ENCODE results near the gene PTPRD.

Gene PTPRD

DNA sequence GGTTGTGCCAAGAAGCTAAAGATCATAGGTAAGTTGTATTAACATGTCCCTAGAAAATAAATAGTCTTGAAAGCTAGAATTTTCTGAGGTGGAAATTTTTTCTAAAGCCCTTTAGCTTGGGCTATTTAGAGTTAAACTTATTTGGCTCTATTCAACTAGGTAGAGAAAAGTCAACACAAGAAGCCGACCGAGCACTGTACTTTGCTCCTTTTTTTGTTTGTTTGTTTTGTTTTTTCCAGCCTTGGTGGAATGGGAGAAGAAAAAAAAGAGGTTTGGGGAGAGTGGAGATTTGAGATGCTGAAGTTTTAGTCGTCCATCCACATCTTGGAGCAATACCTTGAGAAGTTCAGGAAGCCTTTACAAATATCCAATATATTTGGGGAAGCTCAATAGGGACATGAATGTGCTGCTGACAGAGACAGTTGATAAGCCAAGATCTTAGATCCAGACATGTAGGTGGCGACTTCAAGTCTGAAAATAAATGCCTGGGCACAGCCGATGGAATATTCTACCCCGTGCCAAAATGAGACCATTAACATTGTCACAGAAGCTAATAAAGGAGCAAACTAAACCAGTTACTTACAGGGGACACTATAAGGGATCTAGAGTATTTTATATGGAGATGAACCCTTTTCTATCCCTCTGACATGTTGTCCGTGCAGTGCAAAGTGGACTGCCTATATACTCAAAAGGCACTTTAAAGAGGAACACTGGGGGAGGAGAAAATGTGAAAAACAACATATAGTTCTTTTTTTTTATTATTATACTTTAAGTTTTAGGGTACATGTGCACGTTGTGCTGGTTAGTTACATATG, 466.1 kb downstream of the PTPRD start:
- no peak for DNase-seq

DNA sequence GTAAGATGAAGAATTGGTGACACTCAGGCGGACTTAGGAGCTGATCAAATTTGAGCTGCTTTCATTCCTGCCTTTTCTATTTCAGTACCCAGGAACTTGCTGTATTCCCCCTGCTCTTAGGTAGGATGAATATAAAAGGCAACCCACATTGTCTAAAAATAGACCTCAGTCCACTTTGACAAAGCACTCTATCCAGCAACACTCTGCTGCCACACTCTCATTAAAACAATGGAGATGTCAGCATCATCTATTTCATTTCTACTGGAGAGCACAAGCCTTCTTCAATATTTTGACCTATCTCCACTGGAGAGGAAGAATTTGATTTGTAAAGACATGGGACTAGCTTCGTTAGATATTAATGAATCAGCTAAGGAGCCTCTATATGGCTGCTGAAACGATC, 468.4 kb downstream of the PTPRD start:
- DNase-seq: no peak

DNA sequence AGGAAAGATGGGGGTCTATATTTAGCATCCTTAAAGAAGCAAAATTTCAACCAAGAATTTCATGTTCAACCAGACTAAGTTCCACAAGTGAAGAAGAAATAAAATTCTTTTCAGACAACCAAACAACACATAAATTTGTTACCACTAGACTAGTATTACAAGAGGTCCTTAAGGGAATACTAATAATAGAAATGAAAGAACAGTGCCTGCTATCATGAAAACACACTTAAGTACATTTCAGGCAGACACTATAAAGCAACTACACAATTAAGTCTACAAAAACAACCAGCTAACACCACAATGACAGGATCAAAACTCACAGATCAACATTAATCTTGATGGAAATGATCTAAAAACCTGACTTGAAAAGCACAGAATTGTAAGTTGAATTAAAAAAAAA, 477.2 kb downstream of the PTPRD start:
- no peak for DNase-seq

DNA sequence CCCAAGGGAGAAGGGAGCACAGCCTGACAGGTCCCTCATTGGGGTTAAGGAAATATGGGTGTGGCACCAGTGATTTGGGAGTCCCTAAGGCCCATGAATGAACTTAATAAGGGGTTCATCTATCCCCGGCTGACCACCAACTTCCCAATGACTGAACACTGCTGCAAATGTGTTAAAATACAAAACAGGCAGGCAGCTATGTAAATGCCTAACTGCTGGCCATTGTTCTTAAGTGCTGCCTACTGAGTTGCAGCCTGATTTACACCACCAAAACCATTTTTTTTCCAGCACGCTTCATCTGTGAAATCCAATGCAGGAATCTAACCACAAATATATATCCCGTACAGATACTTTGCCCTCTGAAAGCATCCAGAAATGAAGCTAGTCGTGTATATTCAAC, 478.5 kb downstream of the PTPRD start:
- no peak for DNase-seq

DNA sequence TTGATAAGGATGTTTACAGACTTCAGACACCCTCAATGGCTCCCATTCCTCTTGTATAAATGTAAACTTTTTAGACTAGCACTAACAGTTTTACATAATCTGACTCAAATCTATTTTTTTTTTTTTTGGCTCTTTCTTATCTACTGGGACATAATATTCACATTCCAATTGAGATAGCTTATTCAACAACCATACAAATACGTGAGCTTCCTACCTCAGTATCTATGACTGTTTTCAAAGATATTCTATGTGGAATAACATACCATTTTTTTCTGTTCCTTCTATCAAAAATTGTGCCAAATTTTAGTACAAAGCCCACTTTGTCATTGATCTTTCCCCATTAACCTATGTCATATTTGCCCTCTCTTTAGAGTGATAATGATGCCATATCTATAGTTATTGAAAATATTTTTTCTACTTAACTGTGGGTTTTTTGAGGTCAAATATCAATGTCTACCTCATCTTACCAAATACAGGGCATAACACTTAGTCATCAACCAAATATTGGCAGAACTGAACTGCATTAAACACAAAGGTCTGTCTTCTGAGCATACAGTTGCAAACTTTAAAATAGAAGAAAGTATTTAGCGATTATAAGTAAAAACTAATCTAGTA, 482.6 kb downstream of the PTPRD start:
- DNase-seq: no peak

DNA sequence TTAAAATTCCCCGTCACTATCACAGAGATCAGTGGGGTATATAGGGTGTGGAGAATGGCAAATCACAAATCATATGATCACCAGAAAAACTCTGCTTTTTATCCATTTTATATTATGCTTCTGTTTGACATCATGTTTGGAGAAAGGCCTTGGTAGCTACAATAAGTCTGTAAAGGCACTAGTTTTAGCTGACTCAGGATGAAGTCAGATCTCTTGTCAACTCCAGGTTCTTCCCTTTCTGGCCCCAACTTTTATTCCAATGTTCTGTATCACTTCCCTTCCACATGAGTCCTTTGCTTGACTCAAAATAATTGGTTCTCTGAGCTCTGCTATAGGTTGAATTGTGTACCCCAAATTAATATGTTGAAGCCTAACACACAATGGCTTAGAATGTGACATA, 484.9 kb downstream of the PTPRD start:
- no peak for DNase-seq

DNA sequence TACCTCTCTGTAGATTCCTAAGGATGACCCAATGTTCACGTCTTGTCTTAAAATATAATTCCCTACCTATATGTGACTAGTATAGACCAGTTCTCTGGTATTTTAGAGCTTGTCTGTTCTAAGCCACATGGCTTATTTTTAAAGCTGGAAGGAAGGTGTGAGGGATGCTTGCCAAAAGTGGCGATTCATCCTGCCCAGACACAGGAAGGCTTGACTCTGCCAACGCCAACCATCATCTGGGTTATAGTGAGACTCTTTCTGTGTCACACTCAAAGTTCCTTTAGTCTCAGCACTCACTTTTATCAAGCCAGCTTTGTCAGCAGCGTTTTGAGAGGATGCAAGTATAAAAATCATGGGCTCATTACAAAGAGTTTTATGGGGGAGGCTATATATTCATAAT, 500.0 kb downstream of the PTPRD start:
- no peak for DNase-seq

DNA sequence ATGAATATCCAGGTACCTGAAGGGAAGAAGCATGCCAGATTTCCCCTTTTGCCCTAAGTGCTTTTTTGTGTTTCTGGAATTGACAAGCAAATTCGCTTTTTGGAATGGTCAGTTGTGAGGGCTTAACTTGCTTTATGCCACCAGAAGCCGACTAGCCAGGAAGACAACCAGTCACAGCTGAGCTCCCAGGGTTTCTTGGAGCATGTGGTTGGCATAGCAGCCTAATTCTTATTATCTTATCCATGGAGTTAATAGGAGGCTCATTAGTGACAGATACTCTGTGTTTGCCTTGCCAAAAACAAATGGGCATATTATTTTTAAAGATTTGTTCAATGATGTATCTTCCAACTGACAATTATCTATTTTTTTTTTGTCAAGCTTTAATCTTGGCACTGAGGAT, 500.7 kb downstream of the PTPRD start:
- DNase-seq: no peak

DNA sequence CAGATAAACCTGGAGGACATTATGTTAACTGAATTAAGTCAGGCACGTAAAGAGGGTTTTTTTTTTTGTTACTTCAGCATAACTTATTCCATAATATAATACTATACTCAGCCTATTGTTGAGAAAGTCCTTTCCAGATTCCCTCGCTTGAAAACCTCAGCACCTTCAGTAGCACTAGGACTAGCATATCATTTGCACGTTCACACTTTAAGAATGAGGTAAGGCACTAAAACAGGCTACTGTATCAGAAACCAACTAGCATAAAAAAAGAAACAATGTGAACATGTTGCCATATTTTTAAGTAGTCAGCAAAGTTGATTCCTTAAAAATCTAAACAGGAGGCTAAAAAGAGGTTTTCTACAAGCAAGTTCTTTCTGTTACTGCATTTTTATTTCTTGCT, 504.0 kb downstream of the PTPRD start:
- DNase-seq: no peak

DNA sequence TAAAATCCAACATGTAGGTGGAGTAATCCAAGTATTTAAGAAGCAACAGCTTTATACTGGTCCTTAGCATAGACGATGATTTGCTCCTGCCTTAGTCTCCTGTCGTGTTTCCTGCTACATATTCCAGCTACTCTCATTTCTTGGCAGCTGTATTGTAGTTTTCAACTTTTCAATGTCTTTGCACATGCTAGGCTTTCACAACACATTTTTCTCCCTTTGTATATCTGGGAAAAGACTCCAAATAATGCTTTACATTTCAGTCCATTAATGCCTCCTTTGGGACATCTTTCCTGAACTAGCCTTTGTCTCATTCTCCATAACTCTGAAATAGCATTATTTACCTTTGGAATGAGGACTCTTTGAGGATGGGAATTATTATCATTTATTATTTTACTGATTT, 508.0 kb downstream of the PTPRD start:
- no peak for DNase-seq

DNA sequence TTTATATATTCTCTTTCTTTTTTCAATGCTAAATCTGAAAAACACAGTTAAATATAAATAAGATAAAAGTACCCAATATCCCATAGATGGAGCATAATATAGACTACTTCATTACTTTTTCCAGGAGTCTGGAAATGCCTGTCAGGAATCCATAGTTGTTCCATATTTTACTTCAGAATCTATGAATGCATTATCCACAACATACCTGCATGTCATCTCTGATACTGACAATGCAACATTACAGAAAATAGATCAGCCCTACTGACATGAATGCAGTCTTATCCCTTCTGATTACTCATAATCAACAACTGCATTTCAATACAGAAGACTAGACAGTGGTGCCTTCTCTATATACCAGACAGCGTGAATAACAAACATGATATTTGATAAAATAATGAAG, 517.6 kb downstream of the PTPRD start:
- no peak for DNase-seq

DNA sequence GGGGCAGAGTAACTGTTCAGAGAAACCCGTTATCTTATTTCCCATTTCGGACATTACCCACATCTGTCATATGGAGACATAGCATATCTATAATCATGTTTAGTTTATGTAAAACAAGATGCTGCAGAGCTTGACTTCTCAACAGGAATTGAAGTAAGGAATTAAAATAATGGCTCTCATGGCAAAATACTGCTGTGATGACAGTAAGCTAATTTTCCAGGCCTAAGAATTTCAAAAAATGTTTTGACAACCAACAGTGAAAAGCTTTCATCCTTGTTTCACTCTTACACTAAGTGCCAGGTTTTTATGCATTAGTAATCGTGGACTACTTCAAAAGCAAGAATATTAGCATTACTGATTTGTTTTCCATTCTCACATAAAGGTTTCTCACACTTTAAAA, 518.2 kb downstream of the PTPRD start:
- DNase-seq: no peak

DNA sequence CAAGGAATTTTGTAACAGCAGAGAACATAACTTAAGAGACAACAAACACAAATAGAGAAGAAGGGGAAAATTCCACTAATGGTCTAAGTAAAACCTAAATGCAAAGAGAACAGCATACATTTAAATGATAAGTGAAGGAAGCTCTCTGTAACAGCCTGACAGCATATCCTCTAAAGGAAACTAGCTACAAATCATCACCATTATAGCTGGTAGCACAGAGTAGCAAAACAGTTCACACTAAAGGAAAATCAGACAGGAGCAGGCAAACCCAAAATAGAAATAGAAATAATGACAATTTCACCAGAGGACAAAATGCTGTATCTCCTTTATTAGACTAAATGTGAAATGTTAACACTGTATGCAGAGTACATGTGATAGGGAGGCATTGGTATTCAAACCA, 532.8 kb downstream of the PTPRD start:
- DNase-seq: no peak

DNA sequence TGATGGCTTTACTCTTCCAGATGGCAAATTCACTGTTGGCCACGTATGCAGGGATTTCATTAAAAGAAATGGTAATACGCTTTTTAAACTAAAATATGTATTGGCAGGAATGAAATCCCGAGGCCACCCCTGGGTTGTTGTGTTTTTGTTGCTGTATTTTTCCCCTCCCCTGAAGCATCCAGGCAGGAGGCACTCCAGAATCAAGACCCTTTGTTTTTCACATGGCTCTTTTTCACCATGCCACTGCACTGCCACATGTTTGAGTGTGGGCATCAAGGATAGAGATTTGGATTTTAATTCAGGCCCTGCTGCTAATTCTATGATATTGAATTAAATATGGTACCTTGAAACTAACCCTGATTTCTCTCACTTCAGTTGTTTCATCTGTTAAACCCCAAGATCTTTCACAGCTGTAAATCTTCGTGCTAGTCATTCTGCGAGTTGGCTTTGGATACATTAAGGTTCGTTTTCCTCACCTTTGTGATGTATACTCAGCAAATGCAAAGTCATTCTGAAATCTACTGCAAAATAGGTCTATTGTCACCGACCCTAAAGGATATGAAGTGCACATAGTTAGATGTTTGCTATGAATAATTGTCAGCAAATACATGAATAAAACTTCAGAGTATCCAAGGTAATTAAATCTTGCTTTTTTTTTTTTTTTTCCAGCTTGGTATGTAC, 533.4 kb downstream of the PTPRD start:
- DNase-seq: no peak

DNA sequence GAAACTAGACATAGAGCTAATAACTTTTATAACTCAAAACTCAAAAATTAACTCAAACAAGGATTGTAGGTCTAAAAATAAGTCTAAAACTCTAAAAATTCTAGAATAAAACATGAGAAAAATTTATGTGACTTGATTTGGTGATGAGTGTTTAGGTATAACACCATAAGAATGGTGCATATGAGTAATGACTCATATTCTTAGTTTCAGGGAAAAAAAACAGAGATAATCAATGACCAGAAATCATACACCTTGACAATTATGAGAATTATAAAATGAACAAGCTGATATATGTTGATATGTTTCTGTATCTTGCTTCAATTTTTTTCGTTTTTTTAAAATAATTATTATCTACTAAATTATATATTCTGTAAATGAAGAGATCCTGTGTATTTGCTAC, 541.2 kb downstream of the PTPRD start:
- DNase-seq: no peak

DNA sequence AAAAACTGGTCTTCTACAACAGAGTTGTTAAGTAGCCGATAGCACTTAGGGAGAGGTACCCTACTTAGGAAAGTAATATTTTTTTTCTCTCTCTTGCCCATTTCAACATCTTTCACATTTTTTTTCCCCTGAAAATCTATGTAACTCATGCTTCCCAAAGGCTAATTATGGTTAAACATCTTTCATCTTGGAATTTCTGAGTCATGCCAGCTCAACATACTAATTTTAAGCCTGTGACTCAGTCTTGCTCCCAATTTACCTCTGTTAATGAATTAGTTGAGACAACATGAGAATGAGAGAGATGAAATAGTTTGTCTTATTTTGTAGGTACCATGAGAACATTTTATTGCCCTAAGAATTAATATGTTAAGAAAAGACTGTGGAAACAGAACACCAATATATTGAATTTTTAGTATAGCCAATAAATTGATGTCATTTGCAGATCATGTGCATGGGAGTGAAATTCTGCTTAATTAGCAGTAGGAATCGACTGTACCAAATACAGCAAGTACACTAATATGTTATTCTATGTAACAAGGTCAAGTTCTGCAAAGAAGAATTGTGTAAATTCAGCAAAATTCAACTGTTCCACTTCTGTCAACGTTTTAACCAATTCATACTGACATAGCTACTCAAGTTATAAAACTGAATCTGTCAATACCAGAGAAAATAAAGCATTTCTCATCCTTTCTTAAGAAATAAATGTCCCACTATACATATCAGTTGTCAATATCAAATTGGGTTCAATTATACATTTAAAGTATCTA, 550.0 kb downstream of the PTPRD start:
- DNase-seq: no peak

DNA sequence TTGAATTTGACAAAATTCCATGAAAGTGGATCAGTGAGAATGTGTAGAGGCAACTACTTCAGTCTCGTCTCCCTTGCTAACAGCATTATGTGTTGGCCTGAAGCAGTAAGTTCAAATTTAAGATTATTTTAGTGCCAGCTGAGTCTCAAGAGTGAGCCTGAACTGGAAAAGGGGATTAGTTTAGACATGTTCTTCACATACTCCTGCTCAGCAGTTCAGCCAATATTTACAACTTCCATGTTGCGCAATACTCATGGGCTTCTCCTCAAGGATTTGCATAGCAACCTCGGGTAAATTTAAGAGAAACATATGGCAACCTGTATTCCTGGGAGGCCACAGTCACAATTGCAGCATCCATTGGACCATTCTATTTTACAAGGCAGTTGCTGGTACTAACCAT, 553.8 kb downstream of the PTPRD start:
- no peak for DNase-seq

DNA sequence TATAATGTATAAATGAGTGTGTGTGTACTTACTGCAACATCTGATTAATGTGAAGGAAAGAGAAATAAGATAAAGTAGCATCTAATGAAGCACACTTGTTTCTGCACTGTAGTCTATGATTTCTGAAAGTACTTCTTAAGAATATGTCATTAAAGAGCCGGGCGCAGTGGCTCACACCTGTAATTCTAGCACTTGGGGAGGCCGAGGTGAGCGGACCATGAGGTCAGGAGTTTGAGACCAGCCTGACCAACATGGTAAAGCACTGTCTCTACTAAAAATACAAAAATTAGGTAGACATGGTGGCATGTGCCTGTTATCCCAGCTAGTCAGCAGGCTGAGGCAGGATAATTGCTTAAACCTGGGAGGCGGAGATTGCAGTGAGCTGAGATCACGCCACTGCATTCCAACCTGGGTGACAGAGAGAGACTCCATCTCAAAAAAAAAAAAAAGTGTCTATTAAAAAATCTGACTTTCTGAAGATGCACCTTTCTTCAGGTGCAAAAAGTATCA, 556.9 kb downstream of the PTPRD start:
- DNase-seq: no peak

DNA sequence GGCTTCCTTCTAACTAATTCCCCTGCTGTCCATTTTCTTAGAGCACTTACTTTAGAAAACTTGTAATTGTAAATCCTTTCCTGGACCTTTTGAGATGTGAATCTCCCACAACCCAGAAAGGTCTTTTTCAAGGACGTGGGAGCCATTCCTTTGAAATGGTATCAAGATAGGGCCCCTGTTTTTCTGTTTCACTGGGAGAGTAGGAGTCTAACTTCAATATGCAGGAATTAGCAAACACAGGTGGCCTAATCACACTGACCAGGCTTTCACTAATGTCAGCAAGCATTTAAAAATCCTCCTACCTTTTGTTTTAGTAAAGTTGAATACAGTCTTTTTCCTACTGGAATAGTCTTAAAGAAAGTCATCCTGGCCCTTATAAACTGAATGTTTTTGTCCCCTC, 558.3 kb downstream of the PTPRD start:
- no peak for DNase-seq

DNA sequence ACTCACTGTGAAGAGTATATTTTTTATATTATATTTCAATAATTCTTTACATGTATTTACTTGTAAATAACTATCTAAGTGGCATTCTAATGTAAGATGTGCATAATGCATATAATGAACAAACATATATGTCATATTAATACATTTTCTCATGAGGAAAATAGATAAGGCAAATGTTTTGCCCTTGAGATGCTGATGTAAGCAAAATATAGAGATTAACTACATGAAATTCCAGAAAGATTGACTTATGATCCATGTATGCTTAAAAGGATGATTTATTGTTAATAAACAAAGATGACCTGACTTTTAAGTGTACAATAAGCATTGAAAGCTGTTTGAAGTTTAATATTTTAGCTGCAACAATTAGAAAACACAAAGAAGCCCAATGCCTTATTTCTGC, 559.9 kb downstream of the PTPRD start:
- DNase-seq: no peak

DNA sequence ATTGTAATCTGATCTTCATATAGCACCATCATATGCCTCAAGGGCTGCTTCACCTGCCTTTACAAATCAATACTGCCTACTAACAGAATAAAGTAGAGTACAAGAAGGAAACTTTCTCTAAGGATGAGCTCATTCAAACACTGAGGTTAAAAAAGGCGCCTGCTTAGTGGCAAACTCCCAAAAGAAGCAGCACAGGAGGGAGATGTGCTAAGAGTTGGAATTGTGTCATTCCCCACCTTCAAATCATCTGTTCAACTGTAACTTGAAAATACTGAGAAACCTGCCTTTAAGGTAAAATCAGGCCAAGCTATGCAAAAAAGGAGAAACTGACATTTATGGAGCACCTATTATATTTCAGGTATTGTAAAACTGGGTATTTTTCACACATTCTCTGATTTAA, 560.6 kb downstream of the PTPRD start:
- DNase-seq: no peak

DNA sequence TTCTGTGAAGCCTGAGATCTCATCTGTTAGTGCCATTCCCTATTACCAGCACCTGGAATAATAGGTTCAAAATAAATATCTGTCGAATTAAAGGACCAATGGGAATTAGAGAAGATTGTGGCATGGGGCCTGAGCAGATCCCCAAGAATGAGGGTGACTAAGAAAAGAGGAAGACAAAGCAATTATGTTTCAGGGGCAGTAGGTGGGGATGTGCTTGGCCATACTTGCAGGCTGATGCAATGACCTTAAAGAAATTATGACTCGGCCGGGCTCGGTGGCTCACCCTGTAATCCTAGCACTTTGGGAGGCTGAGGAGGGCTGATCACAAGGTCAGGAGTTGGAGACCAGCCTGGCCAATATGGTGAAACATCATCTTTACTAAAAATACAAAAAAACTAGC, 562.8 kb downstream of the PTPRD start:
- no peak for DNase-seq

DNA sequence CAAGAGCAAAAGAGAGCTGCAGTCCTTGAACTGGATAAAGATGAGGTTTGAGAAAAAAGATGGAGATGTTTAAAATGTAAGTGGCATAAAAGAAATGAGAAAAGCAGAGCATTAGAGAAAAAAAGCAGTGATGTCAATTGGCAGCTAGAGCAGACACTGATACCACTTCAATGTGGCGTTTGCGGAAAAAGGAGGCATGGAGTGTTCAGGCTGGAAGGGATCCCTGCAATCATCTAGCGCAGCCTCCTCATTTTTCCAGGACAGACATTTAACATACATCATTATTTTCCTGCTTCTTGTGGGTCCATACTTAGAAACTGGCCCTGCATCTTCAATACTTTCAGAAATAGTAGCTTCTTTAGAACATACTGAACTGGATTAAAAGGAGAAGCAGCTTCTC, 563.8 kb downstream of the PTPRD start:
- DNase-seq: no peak

All from NCI-H2029 (cell line).